GM18870 (cell line): ENCODE data around the gene UQCRC2.
"Not testable (repeated sequence)": the region's sequence is repeated elsewhere in the genome, so short reads cannot be mapped to it uniquely, and the experiment has no call there.

ENCODE experiments used
- ATAC-seq: cut with Tn5 transposase; IDR thresholded peaks from one replicate; pipeline ENCODE4 v1.9.1; 2021; ENCODE audit warnings: moderate library complexity; ENCODE audit not compliant: unreplicated experiment

UQCRC2 gene

DNA sequence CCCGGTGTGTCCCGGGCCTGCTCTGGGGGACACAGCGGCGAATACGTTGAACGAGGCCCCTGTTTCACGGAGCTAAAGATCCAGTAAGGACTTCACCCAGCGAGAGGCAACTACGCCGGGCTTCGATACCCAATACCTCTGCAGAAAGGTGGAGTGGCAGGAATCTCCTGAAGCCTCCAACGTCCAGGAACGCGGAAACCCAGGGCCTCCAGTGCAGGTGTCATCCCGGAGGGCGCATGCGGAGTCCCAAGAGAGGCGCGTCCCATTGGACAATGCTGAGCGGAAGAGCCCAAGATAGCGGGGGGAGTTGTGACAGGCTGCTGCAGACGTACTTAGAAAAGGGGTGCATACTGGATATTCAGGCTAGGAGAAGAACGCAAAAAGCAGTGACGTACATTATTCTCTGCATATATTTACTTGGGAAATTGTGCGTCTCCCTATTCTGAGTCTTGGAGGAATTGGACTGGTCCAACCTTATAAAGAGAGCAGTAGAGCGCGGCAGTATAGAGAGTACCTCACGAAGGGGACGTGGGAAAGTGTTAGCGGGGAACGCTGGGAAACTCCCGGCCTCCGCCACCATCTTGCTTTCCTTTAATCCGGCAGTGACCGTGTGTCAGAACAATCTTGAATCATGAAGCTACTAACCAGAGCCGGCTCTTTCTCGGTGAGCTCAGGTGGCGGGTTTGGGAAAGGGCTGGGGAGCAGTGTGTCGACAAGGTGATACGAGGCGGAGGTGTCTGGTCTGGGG is at the start of gene UQCRC2:
UQCRC2 (plus strand) TSS at position 569 of the 748 bp plus-strand sequence; CDS start at position 632, 63 bp downstream.
- peak; percentile 78 for ATAC-seq

GRCh38 chr16:21932650-21933049 is 20.5 kb upstream of the UQCRC2 start:
- ATAC-seq: not testable (repeated sequence)

- ATAC-seq: not testable (repeated sequence)
Measured at GRCh38 chr16:21933316-21933715, 19.8 kb upstream of the UQCRC2 start.

DNA sequence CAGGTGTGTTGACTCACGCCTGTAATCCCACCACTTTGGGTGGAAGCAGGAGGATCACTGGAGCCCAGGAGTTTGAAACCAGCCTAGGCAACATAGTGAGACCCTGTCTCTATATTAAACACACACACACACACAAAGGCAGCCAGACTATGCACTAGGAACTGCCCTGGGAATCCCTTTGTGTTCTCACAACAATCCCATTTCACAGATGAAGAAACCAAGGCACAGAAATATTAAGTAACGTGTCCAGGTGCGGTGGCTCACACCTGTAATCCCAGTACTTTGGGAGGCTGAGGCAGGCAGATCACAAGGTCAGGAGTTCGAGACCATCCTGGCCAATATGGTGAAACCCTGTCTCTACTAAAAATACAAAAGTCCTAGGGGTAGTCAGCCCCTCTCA is 19.4 kb upstream of the UQCRC2 start:
- not testable (repeated sequence) for ATAC-seq

GRCh38 chr16:21936216-21936615 is 16.9 kb upstream of the UQCRC2 start:
- not testable (repeated sequence) for ATAC-seq

DNA sequence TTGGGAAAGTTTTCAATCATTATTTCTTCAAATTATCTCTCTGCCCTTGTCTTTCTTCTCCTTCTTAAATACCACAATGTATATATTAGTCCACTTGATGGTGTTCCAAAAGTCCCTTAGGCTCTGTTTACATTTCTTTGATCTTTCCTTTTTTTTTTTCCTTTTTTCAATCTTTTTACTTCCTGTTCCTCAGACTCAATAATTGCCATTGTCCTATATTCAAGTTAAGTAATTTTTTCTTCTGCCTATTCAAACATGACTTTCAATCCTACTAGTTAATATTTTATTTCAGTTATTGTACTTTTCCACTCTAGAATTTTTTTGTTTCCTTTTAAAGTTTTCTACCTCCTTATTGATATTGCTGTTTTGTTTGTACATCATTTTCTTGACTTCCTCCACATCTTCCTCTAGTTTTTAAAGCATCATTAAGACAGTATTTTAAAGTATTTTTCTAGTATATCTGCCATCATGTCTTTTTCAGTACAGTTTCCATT is 15.8 kb upstream of the UQCRC2 start:
- no peak for ATAC-seq

GRCh38 chr16:21940570-21940969 is 12.6 kb upstream of the UQCRC2 start:
- ATAC-seq: no peak

DNA sequence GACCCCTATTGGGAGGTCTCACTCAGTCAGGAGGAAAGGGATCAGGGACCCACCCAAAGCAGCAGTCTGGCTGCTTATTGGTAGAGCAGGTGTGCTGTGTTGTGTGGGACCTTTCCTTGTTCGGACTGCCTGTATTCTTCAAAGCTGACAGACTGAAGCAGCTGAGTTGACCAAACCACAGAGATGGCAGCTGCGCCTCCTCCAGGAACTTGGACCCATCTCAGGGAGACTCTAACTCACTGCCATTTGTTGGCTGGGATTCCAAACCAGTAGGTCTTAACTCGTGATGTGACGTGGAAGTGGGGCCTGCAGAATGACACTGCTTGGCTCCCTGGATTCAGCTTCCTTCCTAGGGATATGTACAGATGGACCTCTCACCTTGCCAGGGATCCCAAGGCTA is 9.6 kb upstream of the UQCRC2 start:
- no peak for ATAC-seq

- ATAC-seq: no peak
Measured at GRCh38 chr16:21946889-21947635, 6.1 kb upstream of the UQCRC2 start.

DNA sequence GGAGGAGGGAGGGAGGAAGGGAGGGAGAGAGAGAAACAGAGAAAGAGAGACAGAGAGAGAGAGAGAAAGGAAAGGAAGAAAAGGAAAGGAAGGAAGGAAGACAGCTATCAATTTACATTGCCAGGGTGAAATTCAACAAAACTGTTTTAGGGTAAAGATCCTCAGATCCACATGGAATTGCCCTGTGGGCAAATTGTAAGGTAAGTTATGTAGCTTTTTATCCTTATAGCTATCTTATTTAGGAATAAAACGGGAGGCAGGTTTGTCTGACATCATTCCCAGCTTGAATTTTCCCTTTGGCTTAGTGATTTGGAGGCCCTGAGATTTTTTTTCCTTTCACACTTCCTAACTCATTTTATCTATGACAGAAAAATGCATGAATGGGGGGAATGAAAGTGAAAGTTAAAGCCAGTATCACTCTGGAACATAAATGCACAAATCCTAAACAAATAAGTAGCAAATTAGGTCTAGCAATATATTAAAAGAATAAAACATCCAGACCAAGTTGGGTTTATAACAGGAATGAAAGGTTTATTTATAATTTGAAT is 3.4 kb upstream of the UQCRC2 start:
- ATAC-seq: no peak

- no peak for ATAC-seq
Measured at GRCh38 chr16:21950782-21951521, 2.2 kb upstream of the UQCRC2 start.

DNA sequence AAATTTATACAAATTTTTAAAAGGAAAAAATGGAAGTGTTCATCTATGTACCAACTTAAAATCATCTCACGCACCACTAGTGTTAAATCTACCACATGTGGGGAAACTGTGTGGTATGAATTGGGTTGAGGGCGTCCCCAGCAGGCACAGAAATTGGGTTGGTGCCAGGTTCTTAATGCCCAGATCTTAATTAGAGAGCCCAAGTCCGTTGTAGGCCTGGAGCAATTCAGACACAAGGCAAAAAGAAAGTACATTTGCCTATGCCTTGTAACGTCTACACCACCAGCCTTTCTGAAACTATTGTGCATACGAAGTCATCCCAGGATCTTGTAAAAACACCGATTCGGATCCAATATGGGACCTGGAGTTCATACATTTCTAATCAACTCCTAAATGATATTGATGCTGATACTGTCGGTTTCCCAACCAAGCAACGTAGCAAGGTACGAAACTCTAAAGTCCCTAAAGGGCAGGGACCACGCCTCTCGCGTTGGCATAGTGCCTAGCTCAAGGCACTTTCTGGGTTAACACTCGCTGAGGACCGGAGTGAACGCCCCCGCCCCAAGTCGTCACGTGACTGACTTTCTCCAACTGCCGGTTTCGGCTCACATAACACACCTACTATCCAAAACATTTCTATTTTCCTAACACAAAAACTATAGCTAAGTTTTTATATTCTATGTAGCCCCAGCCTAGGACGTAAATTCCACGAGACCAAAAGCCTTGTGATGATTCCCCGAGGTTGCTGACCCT is 945 bp upstream of the UQCRC2 start:
- ATAC-seq: peak; percentile 19

GRCh38 chr16:21953541-21953902 is 361 bp downstream of the UQCRC2 start:
- no peak for ATAC-seq

DNA sequence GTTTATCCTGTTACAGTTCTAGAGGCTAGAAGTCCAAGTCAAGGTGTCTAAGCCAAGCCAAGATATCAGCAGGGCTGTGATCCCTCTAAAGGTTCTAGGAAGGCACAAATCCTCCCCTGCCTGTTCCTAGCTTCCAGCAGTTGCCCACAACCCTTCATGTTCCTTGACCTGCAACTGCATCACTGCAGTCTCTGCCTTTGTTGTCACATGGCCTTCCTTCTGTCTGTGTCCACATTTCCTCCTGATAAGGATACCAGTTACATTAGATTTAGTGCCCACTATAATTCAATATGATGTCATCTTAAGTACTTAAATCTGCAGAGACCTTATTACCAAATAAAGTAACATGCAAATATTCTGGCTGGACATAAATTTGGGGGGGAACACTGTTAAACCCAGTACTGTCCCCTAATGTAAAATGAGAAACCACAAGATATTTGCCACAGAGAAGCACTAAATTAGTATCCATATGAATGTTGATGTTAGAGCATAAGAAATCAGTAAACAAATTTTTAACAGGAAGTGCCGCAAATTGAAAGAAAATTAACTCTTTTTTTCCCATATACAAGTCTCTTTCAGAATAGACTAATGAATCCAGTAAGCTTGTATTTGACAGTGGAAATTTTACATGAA is 4.7 kb downstream of the UQCRC2 start:
- no peak for ATAC-seq

DNA sequence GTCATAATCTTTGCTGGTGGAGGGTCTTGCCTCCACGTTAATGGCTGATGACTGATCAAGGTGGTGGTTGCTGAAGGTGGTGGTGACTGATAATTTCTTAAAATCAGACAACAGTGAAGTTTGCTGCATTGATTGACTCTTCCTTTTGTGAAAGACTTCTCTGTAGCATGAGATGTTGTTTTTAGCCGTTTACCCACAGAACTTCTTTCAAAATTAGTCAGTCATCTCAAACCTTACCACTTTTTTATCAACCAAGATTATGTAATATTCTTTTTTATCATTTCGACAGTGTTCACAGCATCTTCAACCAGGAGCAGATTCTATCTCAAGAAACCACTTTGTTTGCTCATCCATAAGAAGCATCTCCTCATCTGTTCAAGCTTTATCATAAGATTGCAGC is 5.9 kb downstream of the UQCRC2 start:
- no peak for ATAC-seq

DNA sequence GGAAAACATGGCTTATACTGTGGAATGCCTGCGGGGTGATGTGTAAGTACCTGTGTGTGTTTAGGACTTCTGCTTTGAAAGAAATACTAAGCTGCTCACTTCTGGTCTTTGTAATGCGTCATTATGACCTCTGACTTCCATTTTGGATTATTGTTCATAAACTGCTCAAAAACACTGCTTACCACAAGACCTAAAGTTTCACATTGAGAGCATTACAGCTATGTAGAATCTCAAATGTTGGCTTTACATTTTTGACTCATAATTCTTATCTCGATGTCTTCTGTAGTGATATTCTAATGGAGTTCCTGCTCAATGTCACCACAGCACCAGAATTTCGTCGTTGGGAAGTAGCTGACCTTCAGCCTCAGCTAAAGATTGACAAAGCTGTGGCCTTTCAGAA is 9.3 kb downstream of the UQCRC2 start:
- ATAC-seq: no peak

- ATAC-seq: no peak
Measured at GRCh38 chr16:21963887-21964286, 10.7 kb downstream of the UQCRC2 start.

GRCh38 chr16:21964353-21964752 is 11.2 kb downstream of the UQCRC2 start:
- ATAC-seq: no peak

DNA sequence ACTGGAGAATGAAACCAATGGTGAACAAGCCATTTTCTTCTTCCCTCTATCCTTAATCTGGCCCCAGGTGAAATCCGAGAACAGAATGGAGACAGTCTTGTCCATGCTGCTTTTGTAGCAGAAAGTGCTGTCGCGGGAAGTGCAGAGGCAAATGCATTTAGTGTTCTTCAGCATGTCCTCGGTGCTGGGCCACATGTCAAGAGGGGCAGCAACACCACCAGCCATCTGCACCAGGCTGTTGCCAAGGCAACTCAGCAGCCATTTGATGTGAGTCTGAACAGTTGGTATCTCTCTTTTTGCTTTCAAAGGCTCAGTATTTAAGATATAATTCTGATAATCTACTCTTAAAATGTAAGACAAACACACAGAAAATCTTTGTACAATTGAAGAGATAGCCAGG is 18.7 kb downstream of the UQCRC2 start:
- no peak for ATAC-seq

DNA sequence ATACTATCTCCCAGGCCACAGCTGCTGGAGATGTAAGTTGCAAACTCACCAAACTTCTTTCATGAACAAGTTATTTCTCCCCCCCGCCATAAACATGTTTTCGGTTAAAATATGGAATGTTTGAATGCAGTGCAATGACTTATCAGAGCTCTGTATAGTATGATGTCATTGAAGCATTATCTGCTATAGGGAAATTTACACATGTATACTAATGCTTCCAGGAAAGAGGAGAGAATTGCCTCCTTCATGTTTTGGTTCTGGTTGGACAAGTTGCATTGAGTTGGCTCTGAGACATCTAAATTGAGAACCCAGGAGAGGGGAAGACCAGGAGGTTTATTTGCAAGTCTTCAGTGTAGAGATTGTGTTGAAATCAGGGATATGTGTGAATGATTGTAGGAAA is 20.8 kb downstream of the UQCRC2 start:
- ATAC-seq: no peak
